Tibial artery (tissue), 4 donors: ENCODE measurements around the gene TCP1.

Source experiments
- DNase-seq, 2 donors: peaks; one replicate each; pipeline ENCODE4 v3.0.0-alpha.2; 2019
- H3K27ac ChIP-seq, 2 donors: fragments of 200-600 bp; sonication (generic) in 1 of 2; 1 replicate in 1 of 2; 2 replicates in 1 of 2; pipeline ENCODE4 v1.5.1; 2018 to 2019; ENCODE audit warnings: mild to moderate bottlenecking in 1 of 2
- H3K27me3 ChIP-seq, 2 donors: fragments of 200-600 bp; sonication (generic) in 1 of 2; one replicate each; pipeline versions ENCODE4 v1.5.1 to v1.6.0; 2016 to 2019
- H3K36me3 ChIP-seq, 3 donors: fragments of 200-600 bp; sonication (generic) in 2 of 3; one replicate each; pipeline ENCODE4 v1.5.1; 2016 to 2019; ENCODE audit warnings: mild to moderate bottlenecking in 2 of 3
- H3K4me1 ChIP-seq, 4 donors: fragments of 200-600 bp; sonication (generic) in 2 of 4; 1 replicate in 3 of 4; 2 replicates in 1 of 4; pipeline ENCODE4 v1.5.1; 2016 to 2019
- H3K4me3 ChIP-seq, 2 donors: fragments of 200-600 bp; sonication (generic) in 1 of 2; 1 replicate in 1 of 2; 2 replicates in 1 of 2; pipeline ENCODE4 v1.5.1; 2018 to 2019; ENCODE audit warnings: mild to moderate bottlenecking in 2 of 2
- H3K9me3 ChIP-seq, 3 donors: fragments of 200-600 bp; sonication (generic) in 1 of 3; one replicate each; pipeline ENCODE4 v1.5.1; 2016 to 2019
- intact Hi-C: fragments of 100-400 bp; cut with DNase I; formaldehyde crosslinking; loops from one replicate; pipeline ENCODE4 v1.15.0; 2023; ENCODE audit warnings: low total_unique reads
- TF ChIP-seq, protein P1 (sequence below), 2 experiments: fragments of 200-600 bp in 1 of 2; fragments of 450-650 bp in 1 of 2; IDR thresholded peaks; one replicate each; pipeline ENCODE4 v1.5.1; 2017 to 2019; ENCODE audit warnings: antibody characterized with exemption in 2 of 2, mild to moderate bottlenecking in 1 of 2, moderate library complexity in 1 of 2

Gene TCP1

DNA sequence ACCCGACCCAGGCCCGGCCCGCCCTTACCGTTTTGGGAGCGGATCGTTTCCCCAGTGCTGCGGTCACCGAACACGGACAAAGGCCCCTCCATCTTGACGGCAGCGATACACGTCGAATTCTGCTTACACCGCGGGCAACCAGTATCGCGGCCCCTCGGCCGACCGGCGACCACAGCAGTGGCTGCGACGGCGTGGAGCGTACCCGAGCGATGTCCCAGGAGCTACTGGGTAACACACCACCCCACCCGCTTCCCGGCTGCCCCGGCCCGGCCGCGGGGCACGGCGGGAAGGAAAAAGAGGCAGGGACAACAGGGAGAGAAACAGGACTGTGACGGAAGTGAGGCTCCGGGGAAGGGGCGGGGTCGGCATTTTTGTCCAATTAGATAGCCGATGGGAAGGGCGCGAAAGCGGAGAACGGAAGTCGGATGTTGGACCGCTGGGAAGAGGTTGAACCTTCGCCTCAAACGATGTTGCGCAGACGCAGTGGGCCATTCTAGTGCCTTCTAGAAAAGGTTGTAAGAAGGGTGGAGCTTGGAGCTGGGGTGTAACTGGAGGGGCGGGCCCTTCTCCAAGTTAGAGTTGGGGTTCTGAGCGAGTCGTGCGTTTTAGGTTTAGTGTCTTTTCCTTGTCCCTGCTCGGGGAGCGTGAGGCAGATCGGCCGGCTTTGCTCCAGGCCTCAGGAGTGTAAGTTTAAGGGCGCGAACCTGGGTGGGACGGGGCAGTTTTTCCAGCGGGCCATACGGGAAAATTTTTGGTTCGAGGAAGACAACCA lies at the start of gene TCP1:
Gene TCP1 (minus strand): TSS at position 226 of the 772 bp plus-strand sequence. CDS start 134 bp downstream, at position 92.
- Histone ChIP-seq H3K9me3 (no peaks in the 10 kb centered on the region), H3K27me3 (no peaks in the 10 kb centered on the region), H3K27ac (peak within 1 kb of the TSS; percentile 96 to 98), H3K4me1 (peaks cover 0 to 72% (median 47%) of the 10 kb centered on the region in 4 donors), H3K4me3 (peak within 1 kb of the TSS; percentile 80 to 92), H3K36me3 (peaks cover 29 to 48% (median 33%) of the 10 kb centered on the region in 3 donors)
- TF ChIP-seq, protein P1, sequence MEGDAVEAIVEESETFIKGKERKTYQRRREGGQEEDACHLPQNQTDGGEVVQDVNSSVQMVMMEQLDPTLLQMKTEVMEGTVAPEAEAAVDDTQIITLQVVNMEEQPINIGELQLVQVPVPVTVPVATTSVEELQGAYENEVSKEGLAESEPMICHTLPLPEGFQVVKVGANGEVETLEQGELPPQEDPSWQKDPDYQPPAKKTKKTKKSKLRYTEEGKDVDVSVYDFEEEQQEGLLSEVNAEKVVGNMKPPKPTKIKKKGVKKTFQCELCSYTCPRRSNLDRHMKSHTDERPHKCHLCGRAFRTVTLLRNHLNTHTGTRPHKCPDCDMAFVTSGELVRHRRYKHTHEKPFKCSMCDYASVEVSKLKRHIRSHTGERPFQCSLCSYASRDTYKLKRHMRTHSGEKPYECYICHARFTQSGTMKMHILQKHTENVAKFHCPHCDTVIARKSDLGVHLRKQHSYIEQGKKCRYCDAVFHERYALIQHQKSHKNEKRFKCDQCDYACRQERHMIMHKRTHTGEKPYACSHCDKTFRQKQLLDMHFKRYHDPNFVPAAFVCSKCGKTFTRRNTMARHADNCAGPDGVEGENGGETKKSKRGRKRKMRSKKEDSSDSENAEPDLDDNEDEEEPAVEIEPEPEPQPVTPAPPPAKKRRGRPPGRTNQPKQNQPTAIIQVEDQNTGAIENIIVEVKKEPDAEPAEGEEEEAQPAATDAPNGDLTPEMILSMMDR (IDR thresholded peaks at IDR 0.05) = no peak
- peak; percentile 100 for DNase-seq
- intact Hi-C loops = loop anchor here (2.0 to 5.0 kb wide), 4 partner anchors 43 to 178 kb away; partner anchors contain the start of genes IGF2R, SOD2 and WTAP

DNA sequence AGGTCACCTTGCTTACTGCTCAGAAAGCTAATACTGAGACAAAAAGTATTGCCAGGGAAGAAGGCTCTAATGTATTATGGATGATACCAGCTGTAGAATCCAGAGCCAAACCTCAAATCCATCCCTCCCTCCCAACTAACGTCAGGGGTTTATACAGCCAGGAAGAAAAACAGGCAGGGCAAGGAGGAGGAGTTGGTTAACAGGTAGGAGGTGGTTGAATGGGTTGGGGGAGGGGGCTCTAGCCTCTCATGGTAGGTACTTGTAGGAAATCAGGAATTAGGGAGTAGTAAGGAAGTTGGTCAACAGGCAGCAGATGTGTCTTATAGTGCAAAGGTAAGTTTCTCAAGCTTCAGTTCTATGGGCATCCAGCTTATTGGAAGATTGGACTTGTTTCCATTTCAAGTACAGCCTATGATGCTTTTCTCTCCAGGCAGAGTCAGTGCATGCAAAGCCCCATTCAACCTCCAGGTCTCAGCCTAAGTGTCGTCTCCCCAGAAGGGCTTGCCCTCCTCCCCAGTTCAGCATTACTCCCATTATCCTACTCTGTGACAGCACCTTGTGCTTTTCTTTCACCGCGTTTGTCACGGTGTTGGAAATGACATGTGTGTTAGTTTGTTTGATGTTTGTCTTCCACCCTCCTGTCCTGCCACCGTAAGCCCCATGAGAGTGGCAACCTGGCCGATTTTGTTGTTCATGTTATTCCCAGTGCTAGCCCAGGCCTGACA lies 48.8 kb upstream of the TCP1 start:
- Histone ChIP-seq H3K27ac (no peak overlapping the region), H3K27me3 (no peaks in the 10 kb centered on the region), H3K4me3 (no peak overlapping the region), H3K9me3 (no peaks in the 10 kb centered on the region), H3K4me1 (peaks cover 0 to 33% (median 14%) of the 10 kb centered on the region in 4 donors), H3K36me3 (no peaks in the 10 kb centered on the region)
- intact Hi-C loops = no loop called here
- peak in 1 of 2 donors; percentile 32 for DNase-seq
- TF ChIP-seq, protein P1 (IDR thresholded peaks at IDR 0.05) = no peak

- Histone ChIP-seq H3K4me3 (no peak overlapping the region), H3K27me3 (no peaks in the 10 kb centered on the region), H3K9me3 (no peaks in the 10 kb centered on the region), H3K36me3 (no peaks in the 10 kb centered on the region), H3K27ac (peak overlapping the region; percentile 81 to 86), H3K4me1 (peaks cover 0 to 37% (median 15%) of the 10 kb centered on the region in 4 donors)
- TF ChIP-seq, protein P1 (IDR thresholded peaks at IDR 0.05) = no peak
- intact Hi-C loops = no loop called here
- peak in 1 of 2 donors; percentile 49 for DNase-seq
Measured at GRCh38 chr6:159837511-159837910, 48.1 kb upstream of the TCP1 start.

GRCh38 chr6:159836718-159837490 lies 47.5 kb upstream of the TCP1 start:
- H3K27ac ChIP-seq = peak overlapping the region; percentile 81 to 86
- no peaks in the 10 kb centered on the region for H3K27me3 ChIP-seq
- peaks cover 0 to 37% (median 15%) of the 10 kb centered on the region in 4 donors for H3K4me1 ChIP-seq
- peak in 1 of 2 donors; percentile 63 for DNase-seq
- intact Hi-C loops = no loop called here
- no peaks in the 10 kb centered on the region for H3K9me3 ChIP-seq
- TF ChIP-seq, protein P1 (IDR thresholded peaks at IDR 0.05) = no peak
- H3K4me3 ChIP-seq = peak overlapping the region; percentile 36
- no peaks in the 10 kb centered on the region for H3K36me3 ChIP-seq

DNA sequence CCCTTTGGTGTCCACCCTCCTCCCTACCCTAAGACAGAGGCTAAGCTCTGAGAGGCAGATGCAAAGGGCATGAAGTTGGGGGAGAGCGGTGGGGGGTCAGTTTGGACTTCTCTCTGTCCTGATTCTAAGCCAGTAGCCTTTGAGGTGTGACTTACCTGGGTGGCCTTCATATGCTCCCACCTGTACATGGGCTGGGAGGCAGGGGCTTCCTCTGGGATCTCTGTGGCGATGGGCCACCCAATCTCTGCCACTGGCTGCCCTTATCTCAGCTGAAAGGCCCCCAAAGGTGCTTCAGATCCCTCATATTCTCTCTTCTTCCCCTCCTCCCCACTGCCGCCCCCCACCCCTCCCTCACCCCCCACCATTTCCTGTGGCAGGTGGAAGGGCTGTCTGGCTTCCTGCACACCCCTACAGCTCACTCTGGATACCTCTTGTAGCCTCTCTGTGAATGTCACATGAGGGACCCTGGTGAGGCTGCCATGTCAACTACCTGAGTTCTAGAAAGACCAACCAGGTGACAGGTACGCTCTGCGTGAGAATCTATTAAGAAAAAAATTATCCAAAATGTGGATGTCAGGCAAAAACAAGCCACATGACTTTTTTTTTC lies 44.7 kb upstream of the TCP1 start:
- peaks cover 0 to 53% (median 18%) of the 10 kb centered on the region in 4 donors for H3K4me1 ChIP-seq
- H3K27me3 ChIP-seq = no peaks in the 10 kb centered on the region
- no peaks in the 10 kb centered on the region for H3K9me3 ChIP-seq
- H3K27ac ChIP-seq = peak overlapping the region in 1 of 2 donors; percentile 12
- H3K36me3 ChIP-seq = no peaks in the 10 kb centered on the region
- TF ChIP-seq, protein P1 (IDR thresholded peaks at IDR 0.05) = no peak
- peak in 1 of 2 donors; percentile 64 for DNase-seq
- intact Hi-C loops = loop anchor here (5.0 kb wide), 1 partner anchor 42 kb away; the partner anchor contains the start of gene MRPL18
- no peak overlapping the region for H3K4me3 ChIP-seq
